ENCODE measurements around the gene TERB1. TPM values are rescaled to one million over a fixed set of nuclear protein-coding genes. Genes with fewer than 3 reads are reported as not detected.

The TERB1 gene
- total RNA-seq, 2 experiments from 2014 or later = 0.14 TPM; not detected in 1

DNA sequence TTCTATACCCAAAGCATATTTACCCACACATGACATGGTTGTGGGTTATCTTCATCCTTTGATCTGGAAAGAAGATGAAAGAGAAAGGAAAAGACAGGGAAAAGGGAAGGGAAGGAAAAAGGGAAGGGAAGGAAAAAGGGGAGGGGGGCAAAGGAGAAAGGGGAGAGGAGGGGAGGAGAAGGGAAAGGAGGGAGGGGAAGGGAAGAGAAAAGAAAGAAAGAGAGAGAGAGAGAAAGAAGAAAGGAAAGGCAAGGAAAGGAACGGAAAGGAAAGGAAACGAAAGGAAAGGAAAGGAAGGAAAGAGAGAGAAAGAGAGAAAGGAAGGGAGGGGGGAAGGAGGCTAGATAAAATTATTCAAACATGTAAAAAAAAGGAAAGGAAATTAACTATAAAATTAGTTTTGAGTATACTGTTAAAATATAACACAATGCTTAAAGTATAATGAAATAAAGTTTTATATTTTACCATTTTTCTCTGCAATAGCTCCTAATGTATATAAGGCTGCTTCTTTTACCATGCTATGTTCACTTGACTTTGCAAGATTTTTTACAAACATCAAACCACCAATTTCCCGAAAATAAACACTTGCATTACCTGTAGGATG lies 11.2 kb downstream of the TERB1 start:
- no peak for TF ChIP-seq CTCF (IDR thresholded peaks at IDR 0.05)
- H3K36me3 Mint-ChIP-seq (ENCODE audit: low read depth) = no peaks in the 10 kb centered on the region
- no peaks in the 10 kb centered on the region for H3K27me3 Mint-ChIP-seq
- no peaks in the 10 kb centered on the region for H3K4me1 Mint-ChIP-seq (ENCODE audit: low read depth)
- DNase-seq = no peak
- H3K4me3 Mint-ChIP-seq = no peak overlapping the region
- intact Hi-C loops (cut with micrococcal nuclease) = no loop called here
- ATAC-seq = no peak
- H3K9me3 Mint-ChIP-seq = no peaks in the 10 kb centered on the region
- H3K27ac Mint-ChIP-seq = no peak overlapping the region
- ChIA-PET CTCF (no interaction called here), POLR2A (no interaction called here)

DNA sequence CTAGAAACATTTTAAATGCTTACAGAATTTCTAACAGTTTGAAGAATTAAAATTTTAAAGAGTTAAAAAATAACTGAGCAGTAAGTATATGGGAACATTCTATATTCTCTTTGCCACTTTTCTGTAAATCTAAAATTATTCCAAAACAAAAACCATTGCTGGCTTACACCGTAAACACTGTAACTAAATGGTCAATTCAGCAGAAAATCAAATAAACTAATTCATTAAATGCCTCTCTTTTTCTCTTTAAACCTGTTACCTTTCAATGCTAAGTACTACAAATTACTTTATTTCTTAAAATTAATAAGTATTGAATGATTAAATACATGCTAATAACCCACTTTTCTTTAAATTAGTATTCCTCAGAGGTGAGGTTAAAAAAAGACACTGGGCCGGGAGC lies 14.0 kb downstream of the TERB1 start:
- DNase-seq (no peak), ATAC-seq (no peak)
- no peak overlapping the region for H3K4me3 Mint-ChIP-seq
- H3K9me3 Mint-ChIP-seq = no peaks in the 10 kb centered on the region
- ChIA-PET CTCF (no interaction called here), POLR2A (no interaction called here)
- H3K27ac Mint-ChIP-seq = no peak overlapping the region
- H3K27me3 Mint-ChIP-seq = no peaks in the 10 kb centered on the region
- intact Hi-C loops (cut with micrococcal nuclease) = no loop called here
- TF ChIP-seq CTCF (IDR thresholded peaks at IDR 0.05) = no peak
- no peaks in the 10 kb centered on the region for H3K36me3 Mint-ChIP-seq (ENCODE audit: low read depth)
- no peaks in the 10 kb centered on the region for H3K4me1 Mint-ChIP-seq (ENCODE audit: low read depth)

DNA sequence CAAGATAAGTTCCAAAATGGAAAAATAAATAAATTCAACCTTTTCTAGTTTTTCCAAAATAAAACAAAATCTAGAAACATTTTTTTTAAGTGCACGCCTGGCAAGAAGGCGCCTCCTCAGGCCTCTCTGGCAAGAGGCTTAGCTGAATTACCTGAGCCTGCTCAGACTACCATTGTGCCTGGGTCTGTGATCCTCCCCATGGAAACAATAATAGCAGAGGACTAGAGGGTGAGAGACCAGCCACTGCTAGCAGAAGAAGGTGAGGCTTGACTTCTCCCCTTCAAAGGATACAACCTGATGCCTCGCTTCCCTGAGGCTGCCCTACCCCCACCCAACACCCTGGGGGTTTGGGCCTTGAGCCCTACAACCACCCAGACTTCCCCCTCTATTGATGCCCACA lies 14.8 kb downstream of the TERB1 start:
- Mint-ChIP-seq H3K27ac (no peak overlapping the region), H3K4me3 (no peak overlapping the region), H3K27me3 (no peaks in the 10 kb centered on the region), H3K36me3 (ENCODE audit: low read depth) (no peaks in the 10 kb centered on the region), H3K4me1 (ENCODE audit: low read depth) (no peaks in the 10 kb centered on the region), H3K9me3 (no peaks in the 10 kb centered on the region)
- ChIA-PET CTCF (no interaction called here), POLR2A (no interaction called here)
- ATAC-seq (no peak), DNase-seq (no peak)
- TF ChIP-seq CTCF (IDR thresholded peaks at IDR 0.05) = no peak
- intact Hi-C loops (cut with micrococcal nuclease) = no loop called here

DNA sequence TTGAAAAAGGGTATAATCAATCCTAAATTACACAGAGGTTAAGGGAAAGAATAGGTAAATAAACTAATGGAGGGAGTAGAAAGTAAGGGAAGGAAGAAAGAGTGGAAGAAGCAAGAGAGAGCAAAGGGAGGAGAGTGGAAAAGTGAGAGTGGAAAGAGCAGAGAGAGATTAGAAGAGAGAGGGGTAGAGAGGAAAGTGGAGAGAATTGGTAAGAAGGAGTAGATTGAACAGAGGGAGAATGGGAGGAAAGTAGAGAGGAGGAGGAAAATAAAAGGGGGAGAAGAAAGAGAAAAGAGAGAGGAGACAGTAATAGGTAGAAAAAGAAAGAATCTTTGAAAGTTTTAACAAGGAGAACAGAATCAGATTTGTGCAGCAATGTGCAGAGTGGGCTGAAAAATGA lies 24.9 kb downstream of the TERB1 start:
- no peak for TF ChIP-seq CTCF (IDR thresholded peaks at IDR 0.05)

DNA sequence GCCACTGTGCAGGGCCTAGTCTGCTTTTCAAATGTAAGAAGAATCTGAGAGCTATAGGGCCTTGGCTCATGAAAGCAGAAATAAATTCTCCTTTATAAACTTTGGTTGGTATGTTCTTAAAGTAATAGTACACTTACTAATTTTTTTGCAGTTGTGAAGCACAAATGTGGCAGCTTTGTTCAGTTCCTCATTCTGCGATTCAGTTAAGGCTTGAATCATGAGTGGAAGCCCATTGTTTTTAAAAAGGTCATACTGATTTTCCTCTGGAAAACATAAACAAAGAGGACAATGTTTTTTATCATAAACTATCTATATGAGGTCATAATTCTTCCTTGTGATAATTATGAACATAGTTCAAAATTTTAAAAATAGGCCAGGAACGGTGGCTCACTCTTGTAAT lies 26.4 kb downstream of the TERB1 start:
- no peaks in the 10 kb centered on the region for H3K4me1 Mint-ChIP-seq (ENCODE audit: low read depth)
- no peaks in the 10 kb centered on the region for H3K27me3 Mint-ChIP-seq
- no peak overlapping the region for H3K4me3 Mint-ChIP-seq
- H3K27ac Mint-ChIP-seq = no peak overlapping the region
- intact Hi-C loops (cut with micrococcal nuclease) = no loop called here
- H3K36me3 Mint-ChIP-seq (ENCODE audit: low read depth) = no peaks in the 10 kb centered on the region
- POLR2A ChIA-PET = no interaction called here
- no peak for DNase-seq
- H3K9me3 Mint-ChIP-seq = no peaks in the 10 kb centered on the region
- TF ChIP-seq CTCF (IDR thresholded peaks at IDR 0.05) = no peak
- CTCF ChIA-PET = no interaction called here
- ATAC-seq = no peak

More for the DNA sequence above, 24.9 kb downstream of the TERB1 start:
- Mint-ChIP-seq H3K4me3 (no peak overlapping the region), H3K27ac (no peak overlapping the region), H3K9me3 (no peaks in the 10 kb centered on the region), H3K4me1 (ENCODE audit: low read depth) (no peaks in the 10 kb centered on the region), H3K27me3 (no peaks in the 10 kb centered on the region), H3K36me3 (ENCODE audit: low read depth) (no peaks in the 10 kb centered on the region)
- ATAC-seq = no peak
- no peak for DNase-seq
- intact Hi-C loops (cut with micrococcal nuclease) = no loop called here
- CTCF ChIA-PET = interaction anchor here (1.0 to 2.2 kb wide), 3 partner anchors 24 to 168 kb away, joined by 3 to 7 read pairs (median 6); partner anchors contain the start of gene DYNC1LI2
- POLR2A ChIA-PET = no interaction called here
